ENCODE measurements around the gene NOXA1.
A peak's percentile ranks its signal among the peaks of the same experiment; 100 is the strongest.

The NOXA1 gene

DNA sequence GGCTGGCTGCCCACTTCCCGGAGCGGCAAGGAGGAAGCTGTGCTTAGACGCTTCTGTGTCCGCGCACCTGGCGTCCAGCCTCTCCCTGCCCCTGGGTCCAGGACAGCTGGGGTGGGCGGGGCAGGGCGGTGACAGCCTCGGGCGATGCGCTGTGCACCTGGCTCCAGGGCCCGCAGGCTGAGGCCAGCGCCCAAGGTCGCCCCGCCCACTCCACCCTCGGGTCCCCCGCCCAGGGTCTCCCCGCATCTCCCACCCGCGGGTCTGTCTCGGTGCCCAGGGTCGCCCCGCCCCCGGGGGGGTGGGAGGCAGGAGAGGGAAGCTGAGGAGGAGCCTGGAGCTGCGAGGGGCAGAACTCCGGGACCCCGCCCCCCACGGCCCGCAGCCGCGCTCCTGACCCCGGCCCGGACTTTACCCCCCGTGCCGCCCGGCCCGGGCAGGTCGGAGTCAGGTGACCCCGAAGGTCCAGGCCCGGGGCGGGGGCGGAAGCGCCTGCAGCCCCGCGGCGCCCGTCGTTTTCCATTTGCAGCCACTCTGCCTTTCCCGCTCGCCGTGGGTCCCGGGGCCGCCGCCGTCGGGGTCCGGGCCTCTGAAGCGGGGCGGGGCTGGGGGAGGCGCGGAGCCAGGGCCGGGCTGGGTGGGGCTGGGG, 18.2 kb downstream of the NOXA1 start, which contains the start of gene ENTPD8:
Gene ENTPD8 (minus strand): TSS at position 69 of the 646 bp plus-strand sequence. CDS start 3,072 bp downstream, outside the sequence.
- TF ChIP-seq, protein P1, sequence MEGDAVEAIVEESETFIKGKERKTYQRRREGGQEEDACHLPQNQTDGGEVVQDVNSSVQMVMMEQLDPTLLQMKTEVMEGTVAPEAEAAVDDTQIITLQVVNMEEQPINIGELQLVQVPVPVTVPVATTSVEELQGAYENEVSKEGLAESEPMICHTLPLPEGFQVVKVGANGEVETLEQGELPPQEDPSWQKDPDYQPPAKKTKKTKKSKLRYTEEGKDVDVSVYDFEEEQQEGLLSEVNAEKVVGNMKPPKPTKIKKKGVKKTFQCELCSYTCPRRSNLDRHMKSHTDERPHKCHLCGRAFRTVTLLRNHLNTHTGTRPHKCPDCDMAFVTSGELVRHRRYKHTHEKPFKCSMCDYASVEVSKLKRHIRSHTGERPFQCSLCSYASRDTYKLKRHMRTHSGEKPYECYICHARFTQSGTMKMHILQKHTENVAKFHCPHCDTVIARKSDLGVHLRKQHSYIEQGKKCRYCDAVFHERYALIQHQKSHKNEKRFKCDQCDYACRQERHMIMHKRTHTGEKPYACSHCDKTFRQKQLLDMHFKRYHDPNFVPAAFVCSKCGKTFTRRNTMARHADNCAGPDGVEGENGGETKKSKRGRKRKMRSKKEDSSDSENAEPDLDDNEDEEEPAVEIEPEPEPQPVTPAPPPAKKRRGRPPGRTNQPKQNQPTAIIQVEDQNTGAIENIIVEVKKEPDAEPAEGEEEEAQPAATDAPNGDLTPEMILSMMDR (IDR thresholded peaks at IDR 0.05; ENCODE audit: low read depth, low read length, missing control alignments) = no peak
- peak within 1 kb of the TSS; percentile 27 for H3K4me3 ChIP-seq (replicated peaks; ENCODE audit: low read depth, low read length)
- no peak for DNase-seq (ENCODE audit: extremely low read depth, low read depth)

DNA sequence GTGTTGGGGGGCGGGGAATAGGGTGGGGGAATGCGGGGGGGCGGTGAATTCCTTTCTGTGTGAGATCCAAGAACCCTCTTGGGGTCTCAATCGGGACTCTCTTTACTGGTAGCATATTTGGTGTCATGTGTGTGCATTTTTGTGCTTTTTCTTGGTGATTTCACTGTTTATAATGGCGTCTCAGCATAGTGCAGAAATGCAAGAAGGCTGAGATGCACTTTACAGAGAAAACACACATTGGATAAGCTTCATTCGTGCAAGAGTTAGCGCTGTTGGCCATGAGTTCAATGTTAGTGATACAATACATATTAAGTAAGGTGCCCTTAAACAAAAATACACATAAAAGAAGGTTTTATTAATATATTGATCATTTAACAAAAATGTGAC, 18.7 kb downstream of the NOXA1 start:
- TF ChIP-seq, protein P1 (IDR thresholded peaks at IDR 0.05; ENCODE audit: low read depth, low read length, missing control alignments) = no peak
- no peak for DNase-seq (ENCODE audit: extremely low read depth, low read depth)
- no peak overlapping the region for H3K4me3 ChIP-seq (replicated peaks; ENCODE audit: low read depth, low read length)

DNA sequence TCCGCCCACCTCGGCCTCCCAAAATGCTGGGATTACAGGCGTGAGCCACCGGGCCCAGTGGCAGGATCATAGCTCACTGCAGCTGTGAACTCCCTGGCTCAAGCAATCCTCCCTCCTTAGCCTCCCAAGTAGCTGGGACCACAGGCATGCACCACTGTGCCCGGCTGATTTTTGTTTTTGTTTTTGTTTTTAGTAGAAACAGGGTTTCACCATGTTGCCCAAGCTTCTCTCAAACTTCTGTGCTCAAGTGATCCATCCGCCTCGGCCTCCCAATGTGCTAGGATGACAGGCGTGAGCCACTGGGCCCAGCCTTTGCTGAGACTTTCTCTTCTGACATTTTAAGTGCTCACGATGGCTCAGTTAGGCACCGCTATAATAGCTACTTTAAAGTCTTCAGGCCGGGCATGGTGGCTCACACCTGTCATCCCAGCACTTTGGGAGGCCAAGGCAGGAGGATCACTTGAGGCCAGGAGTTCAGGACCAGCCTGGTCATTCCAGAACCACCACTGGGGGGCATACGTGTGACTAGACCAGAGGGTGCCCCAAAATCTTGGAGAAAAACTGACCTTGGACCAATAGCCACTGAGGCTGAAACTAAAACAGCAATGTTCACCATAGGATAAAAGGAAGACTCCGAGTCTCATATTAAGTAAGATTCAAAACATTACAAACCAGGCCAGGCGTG, 21.1 kb downstream of the NOXA1 start:
- TF ChIP-seq, protein P1 (IDR thresholded peaks at IDR 0.05; ENCODE audit: low read depth, low read length, missing control alignments) = no peak
- H3K4me3 ChIP-seq (replicated peaks; ENCODE audit: low read depth, low read length) = no peak overlapping the region
- no peak for DNase-seq (ENCODE audit: extremely low read depth, low read depth)

DNA sequence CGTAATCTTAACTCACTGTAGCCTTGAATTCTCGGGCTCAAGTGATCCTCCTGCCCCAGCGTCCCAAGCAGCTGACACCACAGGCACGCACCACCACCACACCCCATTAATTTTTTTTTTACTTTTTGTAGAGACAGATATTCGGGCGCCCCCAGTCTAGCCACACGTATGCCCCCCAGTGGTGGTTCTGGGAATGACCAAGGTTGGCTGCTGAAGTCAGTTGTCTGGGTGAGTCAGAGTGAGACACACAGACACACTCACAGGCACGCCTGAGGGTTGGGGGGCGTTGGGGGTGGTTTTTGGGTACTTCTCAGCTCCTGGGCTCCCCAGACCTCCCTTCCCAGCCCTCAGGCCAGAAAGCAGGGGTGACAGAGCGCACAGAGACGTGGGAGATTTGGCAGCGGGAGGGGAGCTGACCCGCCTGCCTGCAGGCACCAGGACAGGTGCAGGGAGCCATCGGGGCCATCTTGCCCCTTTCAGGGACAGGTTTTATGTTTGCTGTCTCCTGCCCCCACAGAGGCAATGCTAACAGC, 22.1 kb downstream of the NOXA1 start:
- H3K4me3 ChIP-seq (replicated peaks; ENCODE audit: low read depth, low read length) = no peak overlapping the region
- DNase-seq (ENCODE audit: extremely low read depth, low read depth) = peak; percentile 66
- TF ChIP-seq, protein P1 (IDR thresholded peaks at IDR 0.05; ENCODE audit: low read depth, low read length, missing control alignments) = peak; percentile 86

DNA sequence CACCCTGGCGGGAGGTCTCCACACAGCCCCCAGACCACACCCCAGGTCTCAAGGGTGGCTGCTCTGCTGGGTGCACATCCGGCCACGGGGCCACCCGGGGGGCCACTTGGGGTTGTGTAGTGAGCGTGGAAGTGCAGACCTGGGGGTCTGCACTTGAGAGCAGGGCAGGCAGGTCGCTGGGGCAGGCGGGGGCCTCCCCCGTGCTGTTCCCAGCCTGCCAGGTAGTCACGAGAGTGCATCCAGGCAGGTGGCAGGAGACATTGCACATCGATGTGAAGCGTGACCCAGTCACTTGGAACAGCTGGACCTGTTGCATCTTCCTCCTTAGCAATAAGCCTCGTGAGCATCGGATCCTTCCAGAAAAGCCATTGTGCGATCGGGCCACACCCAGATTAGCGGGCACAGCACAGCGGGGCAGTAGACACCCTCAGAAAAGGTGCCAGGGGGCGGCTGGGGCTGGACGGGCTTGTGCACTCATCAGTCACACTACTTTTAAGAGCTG, 22.8 kb downstream of the NOXA1 start:
- TF ChIP-seq, protein P1 (IDR thresholded peaks at IDR 0.05; ENCODE audit: low read depth, low read length, missing control alignments) = no peak
- H3K4me3 ChIP-seq (replicated peaks; ENCODE audit: low read depth, low read length) = no peak overlapping the region
- no peak for DNase-seq (ENCODE audit: extremely low read depth, low read depth)

DNA sequence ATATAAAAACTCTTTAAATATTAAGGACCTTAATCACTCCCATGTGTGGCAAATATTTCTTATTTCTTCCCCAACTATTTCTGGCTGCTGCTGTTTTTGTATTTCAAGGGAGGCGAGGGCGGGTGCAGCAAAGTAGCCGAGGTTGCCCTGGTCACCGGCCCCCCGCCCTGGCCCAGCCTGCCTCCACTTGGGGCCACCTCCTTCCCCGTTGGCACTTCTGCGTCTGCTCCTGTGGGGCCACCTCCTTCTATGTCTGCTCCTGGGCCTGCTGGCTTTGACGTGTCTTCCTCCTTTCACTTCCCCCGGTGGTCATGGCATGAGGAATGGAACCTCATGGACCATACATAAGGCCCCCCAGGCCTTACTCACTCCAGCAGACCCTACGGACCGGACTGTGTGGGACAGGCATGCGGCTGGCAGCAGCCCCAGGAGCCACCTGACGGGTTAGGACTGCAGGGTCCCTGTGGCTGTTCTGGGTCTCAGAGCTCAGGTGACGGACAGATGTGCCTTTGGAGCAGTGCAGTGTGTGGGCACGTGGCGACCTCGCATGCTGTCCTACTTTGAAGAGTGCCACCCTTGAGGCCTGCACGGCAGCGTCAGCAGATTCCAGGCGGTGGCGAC, 23.8 kb downstream of the NOXA1 start:
- H3K4me3 ChIP-seq (replicated peaks; ENCODE audit: low read depth, low read length) = no peak overlapping the region
- TF ChIP-seq, protein P1 (IDR thresholded peaks at IDR 0.05; ENCODE audit: low read depth, low read length, missing control alignments) = no peak
- no peak for DNase-seq (ENCODE audit: extremely low read depth, low read depth)
